RPMI7951 (cell line): ENCODE data around the gene POU2F1. TPM values are rescaled to one million over a fixed set of nuclear protein-coding genes. Genes with fewer than 3 reads are reported as not detected.
"Not testable (repeated sequence)": the region's sequence is repeated elsewhere in the genome, so short reads cannot be mapped to it uniquely, and the experiment has no call there.

ENCODE experiments used
- DNase-seq: peaks from one replicate; pipeline ENCODE4 v3.0.0-alpha.2; 2012; ENCODE audit warnings: low read depth
- total RNA-seq: library from RNA; depleted of rRNA; stranded (reverse); fragments of >200 nt; shearing (Covaris generic); gene quantifications from 2 replicates; pipeline ENCODE4 v1.2.3, GENCODE V29; 2014

POU2F1 gene
- total RNA-seq, 1 experiment from 2014 or later, result 8.4 TPM

DNA sequence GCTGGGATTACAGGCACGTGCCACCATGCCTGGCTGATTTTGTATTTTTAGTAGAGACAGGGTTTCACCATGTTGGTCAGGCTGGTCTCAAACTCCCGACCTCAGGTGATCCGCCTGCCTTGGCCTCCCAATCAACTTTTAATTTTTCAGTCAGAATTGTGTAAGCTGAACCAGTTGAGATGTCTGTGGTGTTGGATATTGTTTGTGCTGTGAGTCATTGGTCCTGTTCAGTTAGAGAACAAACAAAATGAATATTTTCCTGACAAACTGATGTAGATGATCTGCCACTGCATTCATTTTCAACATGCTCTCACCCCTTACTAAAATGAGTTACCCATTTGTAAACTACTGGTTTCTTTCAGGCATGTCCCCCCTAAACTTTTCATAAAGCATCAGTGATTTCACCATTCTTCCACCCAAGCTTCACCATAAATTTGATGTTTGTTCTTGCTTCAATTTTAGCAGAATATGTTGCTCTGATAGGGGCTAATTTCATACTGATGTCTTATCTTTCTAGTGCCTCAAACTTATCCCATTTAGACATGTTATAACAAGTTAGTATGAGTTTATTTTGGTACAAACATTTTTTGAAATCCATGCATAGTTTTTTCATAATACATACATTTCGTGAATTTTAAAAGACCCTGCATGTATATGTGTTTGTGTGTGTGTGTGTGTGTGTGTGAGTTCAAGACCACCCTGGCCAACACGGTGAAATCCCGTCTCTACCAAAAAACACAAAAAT lies 15.2 kb upstream of the POU2F1 start:
- peak; percentile 15 for DNase-seq

DNA sequence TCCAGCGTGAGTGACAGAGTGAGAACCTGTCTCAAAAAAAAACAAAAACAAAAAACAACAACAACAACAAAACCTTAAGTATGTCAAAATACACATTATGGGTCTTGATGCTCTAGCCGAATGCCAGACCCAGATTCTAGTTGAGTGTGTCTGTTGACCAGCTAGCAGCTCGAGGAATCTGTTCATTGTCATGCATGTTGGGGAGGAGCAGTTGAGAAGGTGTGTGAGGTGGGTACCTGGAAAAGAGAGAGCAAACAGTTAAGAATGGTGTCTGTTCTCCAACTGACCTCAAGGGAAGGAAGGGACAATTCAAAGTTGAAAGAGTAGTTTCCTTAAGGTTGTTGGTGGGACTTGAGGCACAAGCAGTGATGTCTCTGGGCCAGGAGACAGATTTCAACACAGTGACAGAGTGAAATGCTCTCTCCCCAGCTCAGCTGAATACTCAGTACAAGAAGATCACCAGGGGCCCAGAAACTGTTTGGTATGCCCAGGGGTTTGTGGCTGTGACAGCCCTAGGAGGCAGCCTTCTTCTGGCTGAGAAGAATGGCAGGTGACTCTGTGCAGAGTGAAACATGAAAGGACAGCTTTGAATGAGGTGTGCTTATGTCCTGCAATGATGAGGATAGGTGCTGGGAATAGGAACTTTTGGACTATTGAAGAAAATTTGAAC lies 14.4 kb upstream of the POU2F1 start:
- no peak for DNase-seq

DNA sequence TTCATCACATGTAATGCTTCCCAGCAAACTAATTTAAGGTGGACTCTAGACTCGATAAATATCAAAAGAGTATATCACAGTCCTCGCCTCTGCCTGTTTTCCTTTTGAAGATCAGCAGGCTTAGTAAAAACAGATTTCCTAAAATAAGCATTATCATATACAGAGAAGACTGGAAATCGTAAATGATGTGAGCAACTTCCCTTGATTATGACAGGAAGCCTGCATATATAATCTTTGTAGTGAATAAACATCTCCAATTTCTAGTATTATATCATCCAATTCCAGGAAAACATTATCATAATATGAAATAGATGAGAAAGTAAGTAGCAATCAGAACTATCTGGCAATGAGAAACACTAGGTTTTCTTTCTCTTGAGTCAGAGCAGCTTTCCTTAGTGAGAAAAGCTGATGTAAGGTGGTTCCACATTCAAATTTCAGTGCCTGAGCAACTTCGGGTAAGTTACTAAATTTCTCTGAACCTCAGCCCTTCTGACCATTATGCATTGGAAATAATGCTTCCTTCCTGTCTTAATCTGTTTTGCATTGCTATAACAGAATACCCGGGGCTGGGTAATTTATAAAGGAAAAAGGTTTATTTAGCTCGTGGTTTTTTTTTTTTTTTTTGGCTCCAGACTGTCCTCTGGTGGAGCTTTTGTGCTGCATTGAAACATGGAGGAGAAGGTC lies 12.6 kb upstream of the POU2F1 start:
- peak; percentile 22 for DNase-seq

DNA sequence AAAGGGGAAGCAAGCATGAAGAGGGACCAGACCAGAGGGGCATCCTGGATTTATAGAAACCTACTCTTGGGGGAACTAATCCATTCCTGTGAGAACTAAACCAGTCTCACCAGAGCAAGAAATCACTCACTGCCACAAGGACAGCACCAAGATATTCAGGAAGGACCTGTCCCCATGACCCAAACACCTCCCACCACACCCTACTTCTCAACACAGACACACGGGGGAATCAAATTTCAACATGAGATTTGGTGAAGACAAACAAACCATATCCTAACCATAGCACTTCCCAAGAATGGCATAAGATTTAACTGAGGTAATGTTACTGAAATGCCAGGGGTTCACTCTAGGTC lies 12.1 kb upstream of the POU2F1 start:
- no peak for DNase-seq

DNA sequence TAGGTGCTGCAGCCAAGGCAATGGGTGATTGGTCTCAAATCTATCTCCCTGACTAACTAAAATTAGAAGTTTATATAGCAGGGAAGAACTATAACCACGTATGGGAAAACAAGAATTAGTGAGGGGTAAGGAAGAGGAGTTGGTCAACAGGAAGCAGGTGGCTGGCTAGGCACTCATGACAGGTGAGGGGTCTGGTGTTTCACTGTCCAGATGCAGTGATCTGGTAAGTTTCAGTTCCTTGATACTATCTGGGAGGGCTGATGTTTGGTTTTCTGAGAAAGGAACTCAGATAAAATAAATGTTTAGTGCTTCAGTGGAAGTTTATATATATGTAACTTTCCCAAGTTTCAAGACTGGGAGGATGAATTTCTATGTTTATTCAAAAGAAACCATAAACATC lies 11.6 kb upstream of the POU2F1 start:
- no peak for DNase-seq

DNA sequence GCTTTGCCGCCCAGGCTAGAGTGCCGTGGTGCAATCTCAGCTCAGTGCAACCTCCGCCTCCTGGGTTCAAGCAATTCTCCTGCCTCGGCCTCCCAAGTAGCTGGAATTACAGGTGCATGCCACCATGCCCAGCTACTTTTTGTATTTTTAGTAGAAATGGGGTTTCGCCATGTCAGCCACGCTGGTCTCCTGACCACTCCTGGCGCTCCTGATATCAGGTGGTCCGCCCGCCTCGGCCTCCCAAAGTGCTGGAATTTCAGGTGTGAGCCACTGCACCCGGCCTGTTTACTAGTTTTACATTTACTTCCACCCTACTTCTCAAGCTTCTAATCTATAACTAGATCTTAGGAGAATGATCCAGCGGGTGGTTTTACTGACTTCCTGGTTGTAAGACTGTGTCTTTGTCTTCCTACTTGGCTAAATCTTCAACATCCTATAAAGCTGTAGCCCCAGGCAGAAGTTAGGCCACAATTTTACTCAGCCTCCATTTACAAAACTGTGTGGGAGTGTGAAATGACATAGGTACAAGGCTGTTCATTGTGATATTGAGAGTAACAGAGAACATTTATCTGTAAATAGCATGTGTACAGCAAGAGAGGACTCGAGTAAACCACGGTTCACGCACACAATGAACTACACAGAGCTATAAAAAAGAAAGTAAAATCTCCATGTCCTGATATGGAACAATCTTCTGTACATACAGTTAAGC lies 9.6 kb upstream of the POU2F1 start:
- peak; percentile 79 for DNase-seq

DNA sequence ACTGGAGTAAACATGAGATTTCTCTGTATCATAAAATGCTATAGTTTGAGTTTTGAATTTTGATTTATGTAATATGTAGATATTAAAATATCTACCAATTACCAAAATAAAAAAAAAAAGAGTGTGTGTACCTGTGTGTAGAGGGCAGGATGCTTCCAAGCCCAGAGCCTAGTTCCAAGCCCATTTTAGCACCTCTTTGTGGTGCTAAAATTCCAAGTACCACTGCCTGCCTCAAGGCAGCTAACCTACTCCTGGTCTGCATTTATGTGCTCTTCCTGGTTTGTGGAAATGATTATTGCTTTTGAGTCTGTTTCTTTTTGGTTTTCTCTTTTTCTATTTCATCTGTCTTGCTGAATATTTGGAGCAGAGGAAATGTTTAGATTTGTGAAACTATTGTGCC lies 8.7 kb upstream of the POU2F1 start:
- no peak for DNase-seq

DNA sequence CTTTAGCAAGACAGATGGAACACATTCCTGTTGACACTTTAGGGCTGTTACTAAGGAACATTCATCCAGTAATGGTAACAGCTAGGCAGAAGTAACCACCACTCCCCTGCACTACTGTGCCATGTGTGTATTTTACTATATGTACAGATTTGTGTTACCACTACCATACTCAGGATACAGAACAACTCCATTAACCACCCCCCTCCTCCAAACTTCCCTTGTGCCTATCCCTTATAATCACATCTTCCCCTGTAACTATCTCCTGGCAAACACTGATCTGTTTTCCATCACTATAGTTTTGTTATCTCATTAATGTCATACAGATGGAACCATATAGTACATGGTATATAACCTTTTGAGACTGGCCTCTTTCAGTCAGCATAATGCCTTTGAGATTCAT lies 3.9 kb upstream of the POU2F1 start:
- DNase-seq, result no peak

DNA sequence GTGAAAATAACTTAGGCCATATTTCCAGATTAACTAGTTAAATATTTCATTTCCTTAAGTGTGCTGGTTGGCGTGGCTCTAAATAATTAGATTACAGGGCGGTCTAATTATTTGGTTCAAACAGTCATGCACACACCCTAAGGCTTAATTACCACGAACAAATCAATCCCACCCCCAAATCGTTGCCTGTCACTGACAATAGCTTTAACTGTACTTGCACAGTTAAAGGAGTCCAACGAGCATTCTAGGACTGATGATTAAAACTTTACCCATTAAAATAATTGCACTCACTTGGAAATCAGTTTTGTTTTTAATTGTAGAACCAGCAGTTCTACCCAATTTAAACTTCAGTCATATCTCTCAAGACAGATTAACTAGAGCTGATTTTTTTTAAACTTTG lies 1.5 kb upstream of the POU2F1 start:
- no peak for DNase-seq

DNA sequence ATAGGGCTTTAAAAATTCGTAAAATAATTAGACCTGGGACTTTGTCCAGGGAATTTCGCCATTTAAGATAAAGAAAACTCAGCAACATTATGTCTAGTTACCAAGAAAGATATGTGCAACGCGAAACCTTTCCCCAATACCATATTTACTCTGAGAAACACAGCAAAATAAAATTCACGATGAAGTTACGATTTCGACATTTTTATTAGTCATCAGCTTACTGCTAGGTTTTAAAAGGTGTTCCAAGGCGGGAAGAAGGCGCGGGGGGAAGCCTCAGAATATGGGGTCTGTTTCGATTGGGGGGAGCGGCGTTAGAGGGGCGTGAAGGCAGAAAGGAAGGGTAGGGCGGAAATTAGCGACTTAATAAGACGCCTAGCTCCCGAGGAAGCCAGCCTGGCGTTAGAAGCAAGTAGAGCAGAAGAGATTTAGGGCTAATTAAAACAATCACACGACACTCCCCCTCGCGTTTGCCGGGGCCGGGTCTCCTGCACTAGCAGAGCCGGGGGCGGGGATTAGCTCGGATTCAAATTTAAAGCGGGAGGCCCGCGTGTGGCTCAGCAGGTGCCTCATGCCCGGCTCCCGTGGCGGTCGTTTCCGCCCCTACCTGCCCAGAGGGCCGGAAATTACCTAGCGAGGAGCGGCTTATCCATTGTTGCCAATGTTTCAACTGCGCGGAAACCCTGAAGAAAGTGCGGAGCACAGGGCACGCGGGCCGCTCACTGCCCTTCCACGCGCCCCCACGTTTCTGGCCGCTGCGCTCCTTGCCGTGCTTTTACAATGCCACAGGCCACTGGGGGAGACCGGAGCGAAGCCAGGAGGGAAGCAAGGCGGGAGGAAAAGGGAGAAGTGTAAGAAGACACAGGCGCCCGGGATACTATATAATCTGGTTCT lies 795 bp upstream of the POU2F1 start:
- DNase-seq, result peak; percentile 72

DNA sequence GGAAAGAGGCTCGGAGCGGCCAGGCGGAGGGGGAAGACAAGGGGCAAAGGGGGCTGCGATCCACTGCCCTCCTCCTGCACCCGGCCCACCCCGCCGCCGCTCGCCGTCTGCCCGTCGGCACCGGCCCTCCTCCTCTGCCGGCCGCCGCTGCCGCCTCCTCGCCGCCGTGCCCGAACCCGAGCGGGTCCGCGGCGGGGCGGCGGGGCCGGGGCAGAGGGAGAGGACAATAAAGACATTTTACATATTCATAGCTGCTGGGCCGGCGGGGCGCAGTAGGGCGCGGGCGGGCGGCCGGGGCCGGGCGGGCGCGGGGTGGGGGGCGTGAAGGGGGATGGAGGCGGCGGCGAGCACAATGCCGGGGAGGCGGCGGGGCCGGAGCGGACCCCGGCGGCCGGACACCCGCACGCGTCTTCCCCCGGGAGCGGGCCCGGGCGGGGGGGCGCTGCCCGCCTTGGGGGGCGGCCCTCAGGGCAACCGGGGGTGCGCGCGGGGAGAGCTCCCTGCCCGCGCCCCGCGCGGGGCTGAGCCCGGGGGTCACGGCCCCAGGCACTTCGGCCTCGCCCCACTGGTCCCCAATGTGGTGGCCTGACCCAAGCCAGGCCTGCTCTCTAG lies 546 bp downstream of the POU2F1 start:
- no peak for DNase-seq

DNA sequence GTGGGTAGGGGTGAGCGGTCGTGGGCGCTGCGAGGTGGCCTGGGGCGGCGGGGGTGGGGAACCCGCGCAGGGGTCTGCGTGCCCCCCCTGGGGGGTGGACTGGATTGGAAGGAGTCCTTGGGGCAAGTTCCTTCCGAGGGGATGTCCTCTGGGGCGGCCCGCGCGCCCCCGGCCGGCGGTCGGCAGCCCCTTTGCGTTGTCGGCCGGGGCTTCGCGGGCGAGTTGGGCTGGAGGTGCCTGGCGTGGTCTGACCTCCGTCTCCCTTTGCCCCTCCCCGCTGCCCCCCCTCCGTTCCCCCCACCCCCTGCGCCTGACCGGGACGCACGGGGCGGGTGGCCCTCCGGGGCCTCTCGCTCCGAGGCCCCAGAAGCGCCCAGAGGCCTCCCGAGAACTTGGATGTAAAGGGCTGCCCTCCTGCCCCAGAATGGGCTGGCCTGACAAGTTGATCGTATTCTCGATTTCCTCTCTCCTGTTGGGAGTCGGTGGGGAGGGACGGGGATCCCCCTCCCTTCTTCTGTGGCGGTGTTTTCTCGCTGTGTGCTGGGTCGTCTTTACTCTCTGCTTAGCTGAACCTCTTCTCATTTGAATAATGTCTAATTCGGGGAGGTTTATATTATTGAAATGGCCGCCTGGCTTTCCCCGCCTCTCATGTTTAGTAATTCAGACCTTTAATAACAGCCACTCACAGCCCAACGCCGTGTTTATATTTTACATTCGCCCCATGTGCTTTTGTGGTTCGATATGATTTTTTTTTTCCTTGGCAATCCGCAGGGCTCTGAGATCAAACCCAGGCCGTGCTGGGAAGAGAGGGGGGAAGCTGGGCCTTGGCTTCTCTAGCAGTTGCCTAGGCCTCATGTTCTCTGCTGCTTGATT lies 1.3 kb downstream of the POU2F1 start:
- DNase-seq, result peak; percentile 69

DNA sequence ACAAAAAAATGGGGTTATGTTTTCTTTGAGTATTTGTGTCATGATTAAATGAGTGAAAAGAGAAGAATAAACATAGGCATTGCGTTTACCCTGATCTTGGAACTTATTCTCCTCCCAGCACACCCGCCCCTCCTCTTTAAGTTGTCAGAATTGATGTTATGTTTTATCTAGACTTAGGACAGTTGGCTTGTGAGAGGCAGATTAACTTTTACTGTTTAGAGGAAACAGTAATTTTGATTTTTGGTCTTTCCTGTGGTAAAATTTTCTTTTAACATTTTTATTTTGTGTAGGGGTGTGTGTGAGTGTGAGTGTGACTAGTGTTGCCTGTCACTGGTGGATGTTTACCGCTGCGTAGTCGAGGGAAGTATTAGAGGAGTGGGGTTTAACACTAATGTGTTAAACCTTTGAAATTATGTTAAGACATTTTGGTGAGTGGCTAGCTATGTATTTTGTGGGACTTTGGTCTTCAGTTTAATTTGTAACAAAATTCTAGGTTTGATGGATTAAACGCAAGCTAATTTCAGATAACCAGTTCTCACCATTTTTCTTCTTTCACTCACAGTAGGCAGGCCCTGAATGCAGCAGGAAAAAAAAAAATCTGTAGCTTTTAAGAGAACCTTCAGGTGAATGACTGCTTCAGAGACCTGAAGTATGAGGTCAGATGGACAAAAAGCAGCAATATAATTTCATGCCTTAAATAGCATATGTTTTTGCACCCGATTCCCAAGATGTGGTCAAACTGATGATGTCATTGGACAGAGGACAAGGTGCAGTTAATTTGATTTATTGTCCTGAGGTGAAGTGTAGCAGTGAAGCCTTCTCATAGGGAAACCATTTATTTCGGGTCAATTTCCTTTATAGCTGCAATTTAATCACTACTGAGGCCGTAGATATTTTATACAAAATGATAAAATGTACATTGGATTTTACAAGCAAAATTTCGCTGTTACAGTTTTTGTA lies 2.7 kb downstream of the POU2F1 start:
- DNase-seq, result peak; percentile 14

DNA sequence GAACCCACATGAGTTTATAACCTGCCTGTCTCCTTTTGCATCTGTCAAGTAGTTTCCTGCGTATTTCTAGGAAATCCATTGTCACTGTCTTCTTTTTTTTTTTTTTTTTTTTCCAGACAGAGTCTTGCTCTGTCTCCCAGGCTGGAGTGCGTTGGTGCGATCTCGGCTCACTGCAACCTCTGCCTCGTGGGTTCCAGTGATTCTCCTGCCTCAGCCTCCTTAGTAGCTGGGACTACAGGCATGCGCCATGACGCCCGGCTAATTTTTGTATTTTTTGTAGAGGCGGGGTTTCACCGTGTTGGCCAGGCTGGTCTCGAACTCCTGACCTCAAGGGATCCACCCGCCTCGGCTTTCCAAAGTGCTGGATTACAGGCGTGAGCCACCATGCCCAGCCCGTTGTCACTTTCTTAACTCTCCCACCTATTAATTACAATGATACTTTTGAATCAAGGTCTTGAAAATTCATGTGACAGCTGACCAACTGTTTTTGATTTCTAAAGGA lies 4.1 kb downstream of the POU2F1 start:
- not testable (repeated sequence) for DNase-seq

DNA sequence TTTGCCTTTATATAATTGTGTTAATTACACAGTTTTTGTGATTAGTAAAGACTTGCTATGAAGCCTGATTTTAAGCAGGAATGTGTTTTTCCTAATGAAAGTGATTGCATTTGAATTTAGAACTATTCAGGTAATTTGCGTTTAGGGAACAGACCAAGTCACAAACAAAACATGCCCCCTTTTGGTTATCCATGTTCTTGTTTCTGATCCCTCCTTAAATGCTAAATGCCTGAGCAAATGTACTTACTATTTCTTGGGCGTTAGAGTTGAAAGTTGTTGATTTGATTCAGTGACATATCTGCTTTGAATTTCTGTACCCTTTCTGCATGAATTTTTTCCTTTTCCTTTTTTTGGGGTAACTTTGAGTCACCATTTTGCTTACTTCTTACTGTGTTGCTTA lies 5.2 kb downstream of the POU2F1 start:
- no peak for DNase-seq

DNA sequence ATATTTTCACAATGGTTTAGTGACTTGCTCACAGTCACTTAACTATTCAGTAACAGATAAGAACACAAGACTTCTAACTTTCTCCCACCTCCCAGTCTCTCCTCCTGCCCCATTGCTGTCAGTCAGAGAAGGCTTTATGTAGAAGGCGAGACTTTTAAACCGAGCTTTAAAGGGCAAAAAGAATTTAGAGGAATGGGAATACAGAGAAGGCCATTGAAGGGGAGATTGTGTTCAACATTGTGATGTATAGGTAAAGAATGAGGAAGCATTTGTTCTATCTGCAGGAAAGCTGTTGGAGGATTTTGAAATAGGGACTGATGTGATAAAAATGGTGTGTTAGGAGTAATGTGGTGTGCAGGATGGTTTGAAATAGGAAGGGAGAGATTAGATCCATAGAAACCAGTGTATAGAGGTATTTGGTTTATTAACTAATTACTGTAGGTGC lies 7.3 kb downstream of the POU2F1 start:
- no peak for DNase-seq

DNA sequence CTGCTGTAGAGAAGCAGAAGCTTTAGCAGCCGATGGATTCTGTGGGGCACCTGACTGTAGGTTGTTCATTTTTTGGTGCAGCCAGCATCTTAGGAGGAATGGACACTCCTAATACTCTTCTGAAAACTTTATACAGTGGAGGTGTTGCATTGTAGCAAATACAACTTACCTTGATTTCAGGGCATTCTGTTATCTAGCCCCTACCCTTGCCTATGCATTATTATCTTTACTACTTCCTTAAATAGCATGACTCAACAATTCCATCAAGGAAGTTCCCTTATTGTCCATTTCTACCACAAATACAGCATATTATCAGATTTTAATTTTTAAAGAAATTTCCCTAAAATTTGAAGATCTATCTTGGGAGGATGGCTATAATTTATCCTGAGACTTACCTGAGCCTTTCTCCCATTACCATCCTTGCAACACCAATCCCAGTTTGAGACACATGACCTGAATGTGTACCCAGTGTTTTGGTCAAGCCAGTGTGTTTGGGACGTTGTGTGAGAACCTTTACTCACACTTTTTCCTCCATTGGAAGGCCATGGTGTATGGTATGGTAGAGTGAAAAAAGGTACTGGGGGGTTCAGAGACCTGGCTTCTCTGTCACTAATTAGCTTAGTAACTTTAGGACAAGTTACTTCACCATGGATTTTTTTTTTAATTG lies 9.2 kb downstream of the POU2F1 start:
- DNase-seq, result no peak

DNA sequence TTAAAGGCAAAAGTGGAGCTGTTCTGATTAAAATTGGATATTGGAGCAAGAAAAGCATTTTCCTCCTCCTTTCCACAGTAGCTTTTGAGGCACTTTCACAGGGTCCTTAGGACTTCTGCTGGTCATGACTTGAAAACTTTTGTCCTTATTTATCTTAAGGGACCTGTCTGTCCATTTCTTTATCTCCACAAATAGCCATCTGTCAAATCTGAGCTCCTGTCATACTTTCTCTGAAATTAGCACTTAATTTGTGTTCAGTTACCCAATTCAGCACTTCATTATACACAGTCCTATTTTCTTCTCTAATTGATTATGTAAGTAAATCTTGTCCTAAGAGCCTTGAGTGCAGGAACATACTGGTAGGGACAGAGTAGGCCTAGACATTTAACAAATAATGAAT lies 9.8 kb downstream of the POU2F1 start:
- DNase-seq, result no peak
